WTC11 (cell line): ENCODE measurements around the gene PRR5L.

Experiments
- CTCF ChIP-seq: fragments of 200-600 bp; IDR thresholded peaks from 2 replicates; pipeline ENCODE4 v1.8.0; 2022; ENCODE audit warnings: antibody characterized with exemption
- TCF7 ChIP-seq: sonication (generic); formaldehyde crosslinking; IDR thresholded peaks from 2 replicates; pipeline ENCODE4 v1.8.0; 2022; ENCODE audit warnings: mild to moderate bottlenecking, low read depth, missing genetic modification reagents, moderate library complexity

- TF ChIP-seq TCF7 (CRISPR knock-in tag) (no peak), CTCF (no peak)
Measured at GRCh38 chr11:36493332-36493731, 197.2 kb downstream of the PRR5L start.
